GM21423 (cell line): ENCODE measurements around the gene CDC14A.

Experiments
- ATAC-seq: cut with Tn5 transposase; IDR thresholded peaks from one replicate; pipeline ENCODE4 v1.9.1; 2021; ENCODE audit warnings: mild to moderate bottlenecking, moderate library complexity; ENCODE audit not compliant: unreplicated experiment

The CDC14A gene

DNA sequence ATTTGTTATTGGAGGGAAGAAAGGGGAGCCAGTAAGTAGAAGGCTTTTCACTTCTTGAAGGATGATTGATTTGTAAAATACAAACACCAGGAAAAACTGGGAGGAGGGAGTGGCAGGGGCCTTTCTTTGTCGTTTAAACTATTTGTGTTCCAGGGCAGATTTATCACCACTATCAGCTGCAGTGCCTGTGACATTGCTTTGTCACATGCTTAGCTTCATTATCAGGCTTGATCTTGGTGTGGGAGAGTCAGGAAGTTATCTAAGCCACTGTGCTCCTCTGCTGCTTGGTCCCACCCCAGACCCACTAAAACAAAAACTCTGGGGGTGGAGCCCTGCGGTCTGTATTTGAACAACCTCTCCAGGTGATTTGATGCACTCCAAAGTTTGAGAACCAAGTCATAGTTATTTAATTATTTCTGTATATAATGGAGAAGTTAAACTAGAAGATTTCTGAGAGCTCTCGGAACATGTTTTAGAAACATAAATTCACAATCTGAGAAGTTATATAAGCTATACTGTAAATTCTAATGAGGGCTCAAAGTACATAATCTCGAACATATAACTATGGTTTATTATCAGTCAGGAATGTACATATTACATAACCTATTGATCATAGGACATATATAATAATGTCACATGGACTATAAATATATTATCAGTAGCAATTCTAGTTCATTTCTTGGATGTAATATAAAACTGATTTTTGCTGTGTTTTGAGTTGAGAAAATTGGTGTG is 87.9 kb downstream of the CDC14A start:
- no peak for ATAC-seq

GRCh38 chr1:100441146-100441545 is 88.8 kb downstream of the CDC14A start:
- ATAC-seq: no peak

DNA sequence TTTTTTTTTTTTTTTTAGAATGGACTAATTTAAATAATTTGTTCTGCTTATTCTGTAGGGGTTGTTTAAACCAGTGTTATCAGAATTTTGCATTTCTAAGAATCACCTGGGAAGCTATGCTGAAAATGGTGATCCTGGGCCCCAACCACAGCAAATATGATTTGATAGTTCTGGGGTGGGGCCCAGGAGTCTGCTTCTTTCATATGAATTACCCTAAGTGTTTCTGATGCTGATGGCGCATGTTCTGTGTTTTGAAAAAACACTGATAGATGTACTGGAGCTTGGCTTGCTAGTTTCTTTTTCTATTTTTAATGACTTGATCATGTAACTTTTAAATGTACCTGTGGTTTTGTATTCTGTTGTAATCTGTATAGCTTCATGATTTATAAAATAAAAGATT is 89.3 kb downstream of the CDC14A start:
- no peak for ATAC-seq

GRCh38 chr1:100443811-100444571 is 91.7 kb downstream of the CDC14A start:
- ATAC-seq: peak; percentile 82

DNA sequence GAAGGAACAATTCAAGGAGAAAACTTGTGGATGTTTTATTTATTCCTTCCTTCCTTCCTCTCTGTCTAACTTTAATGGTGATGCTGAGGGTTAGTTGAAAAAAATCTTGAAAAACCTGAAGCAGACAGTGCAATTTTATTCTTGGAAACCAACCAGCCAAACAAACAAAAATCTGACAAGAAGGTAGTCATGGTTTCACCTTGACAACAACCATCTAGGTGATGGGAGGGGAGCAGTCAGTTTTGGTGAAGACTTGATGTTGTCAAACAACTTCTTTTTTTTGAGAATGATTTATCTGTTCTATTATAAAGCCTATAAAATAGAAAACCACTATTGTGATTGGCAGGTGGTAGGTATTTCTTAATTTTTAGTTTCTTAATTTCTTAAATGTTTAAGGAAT is 93.3 kb downstream of the CDC14A start:
- no peak for ATAC-seq

- no peak for ATAC-seq
Observed at GRCh38 chr1:100448366-100448765, 96.1 kb downstream of the CDC14A start.

DNA sequence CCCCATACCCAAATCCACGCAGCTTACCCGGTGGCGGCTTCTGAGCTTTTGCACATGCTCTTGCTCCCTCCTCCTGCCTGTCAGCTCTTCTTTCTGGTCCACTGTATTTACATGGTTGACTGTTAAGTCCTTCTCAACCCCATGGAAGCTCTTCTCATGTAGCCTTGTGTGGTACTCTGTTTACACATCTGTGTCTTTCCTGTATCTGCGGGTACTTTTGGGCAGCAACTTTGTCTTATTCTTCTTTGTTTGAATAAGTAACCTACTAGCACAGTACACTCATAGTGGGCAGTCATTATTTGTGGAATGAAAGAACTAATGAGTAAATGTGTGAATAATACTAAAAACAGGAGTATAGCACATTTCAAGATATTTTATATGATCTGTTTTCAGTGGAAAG is 97.2 kb downstream of the CDC14A start:
- ATAC-seq: no peak

DNA sequence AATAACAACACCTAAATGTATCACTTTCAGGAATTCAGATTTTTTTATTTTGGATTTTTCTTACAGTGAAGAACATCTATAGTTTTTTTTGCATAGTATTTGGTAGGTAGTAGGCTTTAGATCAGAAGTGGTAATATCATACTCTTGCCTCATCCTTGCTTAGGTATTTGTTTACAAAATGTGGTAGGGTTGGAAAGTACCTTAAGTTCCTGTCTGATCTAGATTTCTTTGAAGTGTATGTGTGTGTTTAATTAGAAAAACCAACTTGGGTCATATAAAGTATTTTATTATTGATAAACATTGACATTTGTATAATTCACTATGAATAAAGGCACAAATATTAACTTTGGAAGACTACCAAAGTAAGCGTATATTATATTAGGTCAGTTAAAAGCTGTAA is 100.3 kb downstream of the CDC14A start:
- ATAC-seq: no peak

GRCh38 chr1:100455478-100456072 is 103.3 kb downstream of the CDC14A start:
- ATAC-seq: no peak

DNA sequence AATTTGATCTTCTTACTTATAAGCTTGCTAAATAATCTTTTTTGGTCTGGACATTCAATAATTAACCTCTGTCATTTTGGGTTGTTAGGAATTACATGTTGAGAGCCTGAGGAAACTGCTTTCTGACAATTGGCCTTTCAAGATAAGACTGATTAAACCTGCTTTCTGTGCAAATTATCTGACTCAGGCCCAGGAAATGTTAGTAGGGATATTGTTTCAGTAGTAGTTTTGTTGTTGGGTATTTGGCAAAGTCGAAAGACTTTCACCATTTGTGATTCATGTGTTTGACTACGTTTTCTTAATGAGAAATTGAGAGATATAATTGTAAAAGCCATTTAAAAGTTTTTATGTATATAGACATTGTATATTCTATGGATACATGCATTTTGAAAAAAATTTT is 104.6 kb downstream of the CDC14A start:
- ATAC-seq: no peak

- ATAC-seq: no peak
Observed at GRCh38 chr1:100457683-100458082, 105.4 kb downstream of the CDC14A start.

DNA sequence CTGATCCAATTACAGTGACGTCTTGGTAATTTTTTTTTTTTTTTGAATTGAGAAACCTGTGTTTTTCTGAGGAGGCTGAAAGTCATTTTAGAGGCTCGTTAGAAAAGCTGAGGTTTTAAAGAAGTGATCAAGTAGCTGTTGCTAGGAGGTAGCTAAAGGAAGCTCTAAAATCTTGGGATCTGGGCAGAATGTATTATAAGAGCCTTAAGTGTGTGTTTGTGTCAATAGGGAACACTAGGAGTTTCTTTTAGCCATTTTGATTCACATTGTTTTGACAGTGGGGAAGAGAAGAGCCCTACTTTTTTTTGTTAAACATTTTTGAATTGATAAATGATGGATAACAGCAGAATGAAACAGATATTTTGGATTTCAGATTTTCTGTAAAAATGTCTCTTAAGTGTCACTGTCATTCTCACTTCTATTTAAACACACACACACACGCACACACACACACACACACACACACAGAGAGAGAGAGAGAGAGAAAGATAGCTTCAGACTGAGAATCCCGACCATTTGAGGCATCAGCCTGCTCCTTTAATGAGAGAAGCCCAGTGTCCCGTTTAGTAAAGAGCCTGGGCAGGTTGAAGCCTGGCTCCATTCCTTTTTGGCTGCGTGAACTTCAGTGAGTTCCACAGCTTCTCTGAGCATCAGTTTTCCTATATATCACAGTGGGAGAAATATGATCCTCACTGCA is 106.5 kb downstream of the CDC14A start:
- no peak for ATAC-seq

GRCh38 chr1:100459358-100460114 is 107.2 kb downstream of the CDC14A start:
- ATAC-seq: peak; percentile 82

GRCh38 chr1:100461222-100461621 is 108.9 kb downstream of the CDC14A start:
- ATAC-seq: no peak

GRCh38 chr1:100462326-100463025 is 110.2 kb downstream of the CDC14A start:
- ATAC-seq: no peak

GRCh38 chr1:100463791-100464424 is 111.6 kb downstream of the CDC14A start:
- peak; percentile 84 for ATAC-seq

- no peak for ATAC-seq
Observed at GRCh38 chr1:100469578-100469977, 117.3 kb downstream of the CDC14A start.

GRCh38 chr1:100474834-100475233 is 122.5 kb downstream of the CDC14A start:
- no peak for ATAC-seq

- no peak for ATAC-seq
Observed at GRCh38 chr1:100476735-100477290, 124.5 kb downstream of the CDC14A start.
